IPS DF 6.9 (cell line): Measurements from ENCODE around the gene KMT5B.

Experiments
- DNase-seq: peaks from one replicate; pipeline ENCODE4 v3.0.0-alpha.2; 2013; ENCODE audit warnings: low read depth, low spot score
- H3K27ac ChIP-seq: one replicate; pipeline ENCODE4 v1.5.1; 2013; ENCODE audit warnings: low read length, control low read depth
- H3K27me3 ChIP-seq: 2 replicates; pipeline ENCODE4 v1.6.1; 2013; ENCODE audit warnings: mild to moderate bottlenecking, low read length; ENCODE audit not compliant: control insufficient read depth, insufficient read depth
- H3K36me3 ChIP-seq: 2 replicates; pipeline ENCODE4 v1.6.1; 2013; ENCODE audit warnings: low read length; ENCODE audit not compliant: control insufficient read depth, insufficient read depth
- H3K4me1 ChIP-seq: 2 replicates; pipeline ENCODE4 v1.6.1; 2013; ENCODE audit warnings: low read length; ENCODE audit not compliant: control insufficient read depth, insufficient read depth
- H3K4me3 ChIP-seq: 2 replicates; pipeline ENCODE4 v1.5.1; 2013; ENCODE audit warnings: mild to moderate bottlenecking, low read length
- H3K9me3 ChIP-seq: 2 replicates; pipeline ENCODE4 v1.6.1; 2013; ENCODE audit warnings: low read length, inconsistent platforms; ENCODE audit not compliant: control insufficient read depth, insufficient read depth
- WGBS: extraction: QIAGEN DNeasy Blood & Tissue Kit; methylation state at CpG from one replicate; pipeline ENCODE4 v1.1.7; 2013; ENCODE audit warnings: mixed read lengths, missing lambda C conversion rate; ENCODE audit not compliant: insufficient read length, insufficient coverage; 5-methylcytosine and 5-hydroxymethylcytosine counted together

Gene KMT5B

GRCh38 chr11:68216171-68216938 is 3.3 kb upstream of the KMT5B start:
- Histone ChIP-seq H3K4me3 (no peak overlapping the region), H3K27me3 (no peaks in the 10 kb centered on the region), H3K36me3 (no peaks in the 10 kb centered on the region), H3K9me3 (no peaks in the 10 kb centered on the region), H3K4me1 (no peaks in the 10 kb centered on the region), H3K27ac (no peak overlapping the region)
- no CpG with 5 or more reads among the region's 22 CpGs for WGBS
- DNase-seq = no peak

GRCh38 chr11:68215524-68216170 is 2.6 kb upstream of the KMT5B start:
- Histone ChIP-seq H3K4me3 (no peak overlapping the region), H3K4me1 (no peaks in the 10 kb centered on the region), H3K27me3 (no peaks in the 10 kb centered on the region), H3K9me3 (no peaks in the 10 kb centered on the region), H3K36me3 (no peaks in the 10 kb centered on the region), H3K27ac (no peak overlapping the region)
- DNase-seq = no peak
- no CpG with 5 or more reads among the region's 6 CpGs for WGBS

- no peaks in the 10 kb centered on the region for H3K27me3 ChIP-seq
- H3K4me3 ChIP-seq = no peak overlapping the region
- no peak for DNase-seq
- no CpG with 5 or more reads among the region's 15 CpGs for WGBS
- H3K27ac ChIP-seq = no peak overlapping the region
- no peaks in the 10 kb centered on the region for H3K4me1 ChIP-seq
- no peaks in the 10 kb centered on the region for H3K9me3 ChIP-seq
- H3K36me3 ChIP-seq = no peaks in the 10 kb centered on the region
Measured at GRCh38 chr11:68215087-68215445, 2.0 kb upstream of the KMT5B start.

GRCh38 chr11:68214173-68215086 is 1.3 kb upstream of the KMT5B start:
- H3K4me1 ChIP-seq = no peaks in the 10 kb centered on the region
- H3K9me3 ChIP-seq = no peaks in the 10 kb centered on the region
- H3K27me3 ChIP-seq = no peaks in the 10 kb centered on the region
- DNase-seq = no peak
- H3K4me3 ChIP-seq = peak overlapping the region; percentile 71
- H3K36me3 ChIP-seq = no peaks in the 10 kb centered on the region
- H3K27ac ChIP-seq = no peak overlapping the region
- no CpG with 5 or more reads among the region's 58 CpGs for WGBS

- no CpG with 5 or more reads among the region's 90 CpGs for WGBS
- Histone ChIP-seq H3K27me3 (no peaks in the 10 kb centered on the region), H3K27ac (no peak overlapping the region), H3K36me3 (no peaks in the 10 kb centered on the region), H3K4me1 (no peaks in the 10 kb centered on the region), H3K9me3 (no peaks in the 10 kb centered on the region), H3K4me3 (peak overlapping the region; percentile 71; the same call in 1 of the 2 replicates)
- no peak for DNase-seq
Measured at GRCh38 chr11:68213555-68214172, 568 bp upstream of the KMT5B start.

GRCh38 chr11:68212421-68213134 is 518 bp downstream of the KMT5B start:
- Histone ChIP-seq H3K27me3 (no peaks in the 10 kb centered on the region), H3K27ac (no peak overlapping the region), H3K4me3 (peak overlapping the region; percentile 71), H3K36me3 (no peaks in the 10 kb centered on the region), H3K9me3 (no peaks in the 10 kb centered on the region), H3K4me1 (no peaks in the 10 kb centered on the region)
- no CpG with 5 or more reads among the region's 80 CpGs for WGBS
- DNase-seq = no peak

- H3K4me1 ChIP-seq = no peaks in the 10 kb centered on the region
- no CpG with 5 or more reads among the region's 14 CpGs for WGBS
- no peaks in the 10 kb centered on the region for H3K27me3 ChIP-seq
- H3K4me3 ChIP-seq = no peak overlapping the region
- H3K36me3 ChIP-seq = no peaks in the 10 kb centered on the region
- no peak for DNase-seq
- no peaks in the 10 kb centered on the region for H3K9me3 ChIP-seq
- no peak overlapping the region for H3K27ac ChIP-seq
Measured at GRCh38 chr11:68211546-68211945, 1.6 kb downstream of the KMT5B start.

GRCh38 chr11:68206211-68206610 is 6.9 kb downstream of the KMT5B start:
- H3K27ac ChIP-seq = no peak overlapping the region
- no peak overlapping the region for H3K4me3 ChIP-seq
- H3K9me3 ChIP-seq = no peaks in the 10 kb centered on the region
- no peaks in the 10 kb centered on the region for H3K27me3 ChIP-seq
- no peaks in the 10 kb centered on the region for H3K36me3 ChIP-seq
- H3K4me1 ChIP-seq = peaks cover 3% of the 10 kb centered on the region; the same call in 1 of the 2 replicates
- no CpG with 5 or more reads among the region's 5 CpGs for WGBS
- no peak for DNase-seq

GRCh38 chr11:68204402-68204801 is 8.7 kb downstream of the KMT5B start:
- no CpG with 5 or more reads among the region's 6 CpGs for WGBS
- Histone ChIP-seq H3K27me3 (no peaks in the 10 kb centered on the region), H3K4me1 (peaks cover 3% of the 10 kb centered on the region; the same call in 1 of the 2 replicates), H3K9me3 (no peaks in the 10 kb centered on the region), H3K36me3 (no peaks in the 10 kb centered on the region), H3K27ac (no peak overlapping the region), H3K4me3 (no peak overlapping the region)
- DNase-seq = no peak
